HG03060 (cell line): ENCODE measurements around the gene HACD4.

Experiments used
- ATAC-seq: cut with Tn5 transposase; IDR thresholded peaks from one replicate; pipeline ENCODE4 v1.9.1; 2021; ENCODE audit warnings: low read depth, moderate number of reproducible peaks; ENCODE audit not compliant: unreplicated experiment

HACD4 gene

GRCh38 chr9:21031091-21031807 lies at the start of gene HACD4:
HACD4 (minus strand) TSS chr9:21031640; CDS start chr9:21031590, 50 bp downstream.
- peak; percentile 43 for ATAC-seq

- ATAC-seq = no peak
These were observed 49.4 kb upstream of the HACD4 start for GRCh38 chr9:21080793-21081192.

- no peak for ATAC-seq
These were observed 47.3 kb upstream of the HACD4 start for GRCh38 chr9:21078702-21079101.

- ATAC-seq = no peak
These were observed 46.3 kb upstream of the HACD4 start, which contains the start of gene IFNB1 for GRCh38 chr9:21077781-21078180. IFNB1 (minus strand) TSS chr9:21077942; CDS start chr9:21077869, 73 bp downstream.

GRCh38 chr9:21075484-21075883 lies 44.0 kb upstream of the HACD4 start:
- ATAC-seq = no peak

- no peak for ATAC-seq
These were observed 39.5 kb upstream of the HACD4 start for GRCh38 chr9:21070906-21071305.

GRCh38 chr9:21070171-21070571 lies 38.7 kb upstream of the HACD4 start:
- no peak for ATAC-seq

GRCh38 chr9:21060919-21061561 lies 29.6 kb upstream of the HACD4 start:
- ATAC-seq = no peak

GRCh38 chr9:21056931-21057330 lies 25.5 kb upstream of the HACD4 start:
- no peak for ATAC-seq

GRCh38 chr9:21053851-21054250 lies 22.4 kb upstream of the HACD4 start:
- ATAC-seq = no peak

GRCh38 chr9:21047281-21047691 lies 15.8 kb upstream of the HACD4 start:
- no peak for ATAC-seq

GRCh38 chr9:21043841-21044240 lies 12.4 kb upstream of the HACD4 start:
- no peak for ATAC-seq

- ATAC-seq = no peak
These were observed 11.0 kb upstream of the HACD4 start for GRCh38 chr9:21042466-21042865.

GRCh38 chr9:21039302-21039701 lies 7.9 kb upstream of the HACD4 start:
- ATAC-seq = no peak

GRCh38 chr9:21037278-21037677 lies 5.8 kb upstream of the HACD4 start:
- ATAC-seq = no peak

- ATAC-seq = no peak
These were observed 356 bp upstream of the HACD4 start for GRCh38 chr9:21031808-21032183.

- ATAC-seq = peak; percentile 81
These were observed 928 bp downstream of the HACD4 start for GRCh38 chr9:21030389-21031035.

GRCh38 chr9:21029661-21030060 lies 1.8 kb downstream of the HACD4 start:
- no peak for ATAC-seq

GRCh38 chr9:21028466-21028865 lies 3.0 kb downstream of the HACD4 start:
- ATAC-seq = no peak

GRCh38 chr9:21027295-21027694 lies 4.1 kb downstream of the HACD4 start:
- ATAC-seq = no peak

GRCh38 chr9:21023861-21024260 lies 7.6 kb downstream of the HACD4 start:
- ATAC-seq = no peak

- ATAC-seq = no peak
These were observed 13.3 kb downstream of the HACD4 start for GRCh38 chr9:21018177-21018576.
